Hematopoietic multipotent progenitor cell (in vitro differentiated cells): ENCODE results near the gene MRPL28. TPM values are rescaled to one million over a fixed set of nuclear protein-coding genes. Genes with fewer than 3 reads are reported as not detected.
"Not testable (repeated sequence)": the region's sequence is repeated elsewhere in the genome, so short reads cannot be mapped to it uniquely, and the experiment has no call there.

Experiments used
- DNase-seq, 3 donors: peaks; one replicate each; pipeline ENCODE4 v3.0.0-alpha.2; 2011 to 2015; ENCODE audit warnings: low read depth in 2 of 3, low spot score in 2 of 3
- total RNA-seq: library from RNA; depleted of rRNA; stranded (reverse); fragments of >200 nt; gene quantifications from one replicate; pipeline ENCODE4 v1.2.3, GENCODE V29; 2012

MRPL28 gene
- total RNA-seq, 1 donor = 56.0 TPM

DNA sequence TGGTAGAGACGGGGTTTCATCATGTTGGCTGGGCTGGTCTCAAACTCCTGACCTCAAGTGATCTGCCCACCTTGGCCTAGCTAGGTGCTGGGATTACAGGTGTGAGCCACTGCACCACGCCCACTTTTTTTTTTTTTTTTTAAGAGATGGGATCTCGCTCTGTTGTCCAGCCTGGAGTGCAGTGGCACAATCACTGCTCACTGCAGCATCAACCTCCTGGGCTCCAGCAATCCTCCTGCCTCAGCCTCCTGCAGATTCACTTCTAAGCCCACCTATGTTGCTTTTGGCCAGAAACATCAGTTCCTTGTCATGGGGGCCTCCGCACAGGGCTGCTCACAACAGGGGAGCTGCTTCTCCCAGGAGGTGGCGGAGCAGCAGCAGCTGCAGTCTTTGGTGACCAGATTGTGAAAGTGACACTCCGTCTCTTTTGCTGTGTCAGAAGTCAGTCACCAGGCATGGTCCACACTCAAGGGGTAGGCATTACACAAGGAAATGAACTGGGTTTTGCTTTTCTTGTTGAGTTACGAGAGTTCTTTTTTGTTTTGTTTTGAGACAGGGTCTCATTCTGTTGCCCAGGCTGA lies 22.2 kb upstream of the MRPL28 start:
- DNase-seq = peak in 2 of 3 donors; percentile 46 to 65

DNA sequence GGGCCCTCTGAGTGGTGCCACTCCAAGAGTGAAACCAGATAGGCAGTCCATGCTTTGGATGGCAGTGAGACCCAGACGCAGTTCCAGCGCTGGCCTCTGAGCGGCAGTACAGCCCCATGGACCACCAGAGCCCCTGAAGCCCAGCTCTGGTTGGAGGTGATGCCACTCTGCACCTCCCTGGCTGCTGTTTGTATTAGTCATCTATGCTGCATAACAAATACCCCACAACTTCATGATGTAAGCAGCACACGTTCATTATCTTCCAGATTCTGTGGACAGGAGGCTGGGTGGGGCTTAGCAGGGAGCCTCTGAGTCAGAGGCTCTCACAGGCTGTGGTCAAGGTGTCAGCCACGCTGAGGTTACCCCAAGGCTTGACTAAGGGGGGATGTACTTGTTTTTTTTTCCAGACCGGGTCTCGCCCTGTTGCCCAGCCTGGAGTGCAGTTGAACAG lies 21.6 kb upstream of the MRPL28 start:
- DNase-seq = peak in 2 of 3 donors; percentile 81 to 86

DNA sequence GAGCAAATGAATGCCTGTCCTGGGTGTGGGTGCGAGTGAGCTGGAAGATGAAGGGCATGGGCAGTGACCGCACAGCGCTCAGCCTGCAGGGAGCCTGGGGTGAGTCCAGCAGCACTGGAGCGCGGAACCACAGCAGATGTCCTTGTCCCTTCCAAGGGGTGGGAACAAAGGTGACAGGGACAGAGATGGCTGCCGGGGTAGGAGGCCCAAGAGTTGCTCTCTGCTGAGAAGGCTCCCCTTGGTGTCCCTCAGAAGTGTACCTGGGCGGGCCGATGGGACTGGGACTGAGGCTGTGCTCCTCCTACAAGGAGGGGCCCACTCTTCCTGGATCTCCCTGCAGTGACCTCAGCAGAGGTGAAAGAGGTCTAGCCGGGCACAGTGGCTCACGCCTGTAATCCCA lies 19.0 kb upstream of the MRPL28 start:
- DNase-seq = no peak

DNA sequence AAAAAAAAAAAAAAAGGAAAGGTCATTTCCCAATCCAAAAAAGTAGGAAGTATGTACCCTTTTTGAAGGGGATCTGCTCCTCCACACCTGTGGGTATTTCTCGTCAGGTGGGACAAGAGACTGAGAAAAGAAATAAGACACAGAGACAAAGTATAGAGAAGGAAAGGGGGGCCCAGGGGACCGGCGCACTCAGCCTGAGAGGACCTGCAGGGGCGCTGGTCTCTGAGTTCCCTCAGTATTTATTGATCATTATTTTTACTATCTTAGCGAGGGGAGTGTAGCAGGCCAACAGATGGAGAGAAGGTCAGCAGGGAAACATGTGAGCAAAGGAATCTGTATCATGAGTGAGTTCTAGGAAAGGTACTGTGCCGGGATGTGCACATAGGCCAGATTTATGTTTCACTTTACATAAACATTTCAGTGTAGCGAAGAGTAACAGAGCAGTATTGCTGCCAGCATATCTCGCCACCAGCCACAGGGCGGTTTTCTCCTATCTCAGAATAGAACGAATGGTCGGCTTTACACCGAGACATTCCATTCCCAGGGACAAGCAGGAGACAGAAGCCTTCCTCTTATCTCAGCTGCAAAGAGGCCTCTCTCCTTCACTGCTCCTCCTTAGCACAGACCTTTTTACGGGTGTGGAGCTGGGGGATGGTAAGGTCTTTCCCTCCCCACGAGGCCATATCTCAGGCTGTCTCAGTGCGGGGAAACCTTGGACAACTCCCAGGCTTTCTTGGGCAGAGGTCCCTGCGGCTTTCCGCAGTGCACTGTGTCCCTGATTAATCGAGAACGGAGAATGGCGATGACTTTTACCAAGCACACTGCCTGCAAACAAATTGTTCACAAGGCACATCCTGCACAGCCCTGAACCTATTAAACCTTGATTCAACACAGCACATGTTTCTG lies 17.7 kb upstream of the MRPL28 start:
- not testable (repeated sequence) for DNase-seq

DNA sequence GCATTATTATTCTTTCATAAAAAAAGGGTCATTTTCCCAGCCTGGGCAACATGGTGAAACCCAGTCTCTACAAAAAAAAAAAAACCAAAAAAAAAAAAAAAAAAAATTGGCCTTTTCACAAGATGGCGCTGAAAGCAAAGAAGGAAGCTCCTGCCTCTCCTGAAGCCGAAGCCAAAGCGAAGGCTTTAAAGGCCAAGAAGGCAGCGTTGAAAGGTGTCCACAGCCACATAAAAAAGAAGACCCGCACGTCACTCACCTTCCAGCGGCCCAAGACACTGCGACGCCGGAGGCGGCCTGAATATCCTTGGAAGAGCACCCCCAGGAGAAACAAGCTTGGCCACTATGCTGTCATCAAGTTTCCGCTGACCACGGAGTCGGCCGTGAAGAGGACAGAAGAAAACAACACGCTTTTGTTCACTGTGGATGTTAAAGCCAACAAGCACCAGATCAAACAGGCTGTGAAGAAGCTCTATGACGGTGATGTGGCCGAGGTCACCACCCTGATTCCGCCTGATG lies 16.4 kb upstream of the MRPL28 start:
- DNase-seq = no peak

DNA sequence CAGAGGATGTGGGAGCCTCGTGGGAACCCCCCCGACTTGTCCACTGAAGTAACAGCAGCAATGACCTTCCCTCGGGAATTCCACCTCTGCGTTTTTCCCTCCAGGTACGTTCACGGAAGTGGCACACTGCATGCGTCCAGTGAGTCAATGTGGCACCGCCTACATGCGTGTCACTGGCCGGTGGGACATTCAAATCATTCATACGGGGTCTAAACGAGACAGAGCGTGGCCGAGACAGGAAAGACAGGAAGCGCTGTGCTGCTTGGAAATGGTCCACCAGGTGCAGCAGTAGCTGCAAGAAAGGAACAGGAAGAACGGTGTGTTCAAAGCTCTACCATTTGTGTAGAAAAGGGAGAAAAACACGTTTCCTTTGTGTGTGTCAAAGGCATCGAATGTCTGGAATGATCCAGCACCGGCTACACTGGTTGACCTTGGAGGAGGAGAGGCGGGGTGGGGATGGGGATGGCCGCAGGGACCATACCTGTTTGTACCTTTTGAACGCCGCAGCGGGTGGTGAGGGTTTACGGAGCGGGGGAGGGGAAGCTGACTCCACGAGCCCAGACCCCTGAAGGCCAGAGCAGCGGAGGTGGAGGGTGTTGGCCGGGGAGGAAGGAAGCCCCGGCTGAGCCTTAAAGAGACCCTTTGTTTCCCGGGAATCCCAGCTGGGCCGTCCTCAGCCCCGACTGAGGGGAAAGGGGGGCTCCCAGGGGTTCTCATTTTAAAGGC lies 13.2 kb upstream of the MRPL28 start:
- DNase-seq = peak in 2 of 3 donors; percentile 53 to 59

DNA sequence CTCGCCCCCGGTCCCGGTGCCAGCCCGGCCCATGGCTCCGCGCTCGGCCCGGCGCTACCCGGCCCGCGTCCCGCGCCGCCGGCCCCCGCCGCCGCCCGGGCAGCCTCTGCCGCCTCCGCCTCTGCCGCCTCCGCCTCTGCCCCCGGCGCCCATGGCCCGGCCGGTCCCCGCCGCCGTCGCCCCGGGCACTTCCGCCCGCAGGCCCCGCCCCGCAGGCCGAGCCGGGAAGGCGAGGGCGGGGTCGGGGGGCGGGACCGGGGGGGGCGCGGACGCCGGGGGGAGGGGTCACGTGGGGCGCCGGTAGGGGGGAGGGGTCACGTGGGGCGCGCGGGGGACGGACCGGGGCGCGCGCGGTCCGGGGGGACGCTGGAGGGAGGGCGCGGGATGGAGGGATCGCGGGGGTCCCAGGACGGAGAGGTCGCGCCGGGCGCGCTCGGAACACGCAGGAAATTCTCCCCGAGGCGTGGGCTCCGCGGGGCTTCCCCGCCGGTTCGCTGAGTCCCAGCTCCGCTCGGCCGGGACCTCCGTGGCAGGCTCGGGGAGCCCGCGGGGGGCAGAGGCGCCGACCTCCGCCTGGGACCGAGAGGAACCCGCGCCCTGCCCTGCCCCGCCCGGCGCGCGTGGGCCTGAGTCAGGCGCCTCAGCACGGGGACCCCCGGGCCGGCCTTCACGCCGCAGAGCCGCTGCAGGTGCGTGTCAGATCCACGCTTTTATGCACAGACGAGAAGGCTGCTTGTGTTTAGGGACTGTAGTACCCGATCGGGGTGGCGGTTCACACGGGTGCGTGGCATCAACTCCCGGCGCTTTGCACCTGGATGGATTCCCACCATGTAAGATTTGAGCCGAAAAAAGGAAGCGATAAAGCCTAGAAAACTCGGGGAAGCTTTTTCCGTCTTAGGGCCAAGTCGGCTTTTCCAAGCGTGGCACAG lies 11.7 kb upstream of the MRPL28 start, which contains the start of gene PGAP6:
Gene PGAP6, minus strand, starts transcription at position 190 of the 929 bp plus-strand sequence. Its CDS starts 157 bp downstream, at position 33.
- DNase-seq = peak; percentile 40 to 61 (median 46)

DNA sequence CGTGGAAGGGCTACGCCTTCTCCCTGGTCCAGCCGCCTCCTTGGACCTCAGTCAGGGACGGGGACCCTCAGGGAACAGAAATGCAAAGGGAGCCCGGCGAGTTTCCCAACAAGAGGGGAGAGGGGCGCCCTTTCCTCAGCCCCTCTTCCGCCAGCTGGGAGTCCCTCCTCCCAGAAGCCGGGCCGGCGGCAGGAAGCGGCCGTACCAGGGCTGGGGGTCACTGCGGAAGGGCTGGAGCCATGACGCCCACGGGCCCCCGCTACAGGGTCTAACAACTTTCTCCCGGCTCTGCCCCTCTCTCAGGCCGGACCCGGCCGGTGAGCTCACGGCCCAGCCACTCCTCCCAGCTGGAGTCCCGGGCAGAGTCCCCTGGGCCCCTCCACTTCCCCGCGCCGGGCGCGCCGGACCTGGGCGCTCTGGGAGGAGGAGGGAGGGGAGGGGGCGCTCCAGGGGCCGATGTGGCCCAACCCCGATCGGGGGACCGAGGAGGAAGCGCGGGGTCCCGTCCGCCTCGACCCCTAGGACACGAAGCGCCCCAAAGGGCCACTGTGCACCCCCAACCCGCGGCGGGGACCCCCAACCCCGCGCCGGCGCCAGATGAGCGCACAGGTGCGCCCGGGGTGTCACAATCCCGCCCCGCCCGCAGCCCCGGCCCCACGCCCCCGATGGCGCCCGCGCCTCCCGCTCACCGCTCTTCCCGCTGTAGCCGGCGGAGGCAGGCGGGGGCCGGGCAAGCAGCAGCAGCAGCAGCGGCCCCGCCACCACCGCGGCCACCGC lies 10.9 kb upstream of the MRPL28 start:
- no peak for DNase-seq

DNA sequence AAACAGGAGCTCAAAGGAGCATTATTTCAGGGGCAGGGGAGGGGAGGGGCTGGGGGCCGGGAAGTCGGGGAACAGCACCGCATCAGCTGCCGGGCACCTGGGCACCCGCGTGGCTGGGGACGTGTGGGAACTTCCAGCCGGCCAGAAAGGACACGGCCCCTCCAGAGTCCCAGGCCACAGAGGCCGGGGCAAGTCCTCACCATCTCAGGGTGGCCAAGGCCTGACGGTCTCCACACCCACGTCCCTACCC lies 10.3 kb upstream of the MRPL28 start:
- DNase-seq = no peak

DNA sequence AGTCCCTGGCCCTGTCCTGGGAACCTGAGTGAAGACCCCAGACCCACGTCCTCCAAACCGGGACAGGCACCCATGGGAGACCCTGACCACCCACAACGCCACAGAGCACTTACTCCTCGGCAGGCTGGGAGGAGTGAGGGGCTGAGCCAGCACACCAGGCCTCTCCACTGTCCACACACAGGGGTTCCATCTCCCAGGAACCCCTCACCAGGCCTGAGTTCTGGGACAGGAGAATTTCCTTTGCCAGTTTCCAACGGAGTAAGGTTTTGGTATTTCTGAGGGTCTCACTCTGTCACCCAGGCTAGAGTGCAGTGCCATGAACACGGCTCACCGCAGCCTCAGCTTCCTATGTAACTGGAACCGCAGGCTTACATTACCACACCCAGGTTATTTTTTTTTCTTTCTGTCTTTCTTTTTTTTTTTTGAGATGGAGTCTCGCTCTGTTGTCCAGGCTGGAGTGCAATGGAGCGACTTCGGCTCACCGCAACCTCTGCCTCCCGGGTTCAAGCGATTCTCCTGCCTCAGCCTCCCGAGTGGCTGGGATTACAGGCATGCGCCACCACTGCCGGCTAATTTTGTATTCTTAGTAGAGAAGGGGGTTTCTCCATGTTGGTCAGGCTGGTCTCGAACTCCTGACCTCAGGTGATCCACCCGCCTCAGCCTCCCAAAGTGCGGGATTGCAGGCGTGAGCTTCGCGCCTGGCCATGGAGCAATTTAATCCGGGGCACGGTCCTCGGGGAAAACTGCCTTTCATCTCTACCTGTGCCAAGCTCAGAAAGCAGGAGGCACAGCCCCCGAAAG lies 9.8 kb upstream of the MRPL28 start:
- no peak for DNase-seq

DNA sequence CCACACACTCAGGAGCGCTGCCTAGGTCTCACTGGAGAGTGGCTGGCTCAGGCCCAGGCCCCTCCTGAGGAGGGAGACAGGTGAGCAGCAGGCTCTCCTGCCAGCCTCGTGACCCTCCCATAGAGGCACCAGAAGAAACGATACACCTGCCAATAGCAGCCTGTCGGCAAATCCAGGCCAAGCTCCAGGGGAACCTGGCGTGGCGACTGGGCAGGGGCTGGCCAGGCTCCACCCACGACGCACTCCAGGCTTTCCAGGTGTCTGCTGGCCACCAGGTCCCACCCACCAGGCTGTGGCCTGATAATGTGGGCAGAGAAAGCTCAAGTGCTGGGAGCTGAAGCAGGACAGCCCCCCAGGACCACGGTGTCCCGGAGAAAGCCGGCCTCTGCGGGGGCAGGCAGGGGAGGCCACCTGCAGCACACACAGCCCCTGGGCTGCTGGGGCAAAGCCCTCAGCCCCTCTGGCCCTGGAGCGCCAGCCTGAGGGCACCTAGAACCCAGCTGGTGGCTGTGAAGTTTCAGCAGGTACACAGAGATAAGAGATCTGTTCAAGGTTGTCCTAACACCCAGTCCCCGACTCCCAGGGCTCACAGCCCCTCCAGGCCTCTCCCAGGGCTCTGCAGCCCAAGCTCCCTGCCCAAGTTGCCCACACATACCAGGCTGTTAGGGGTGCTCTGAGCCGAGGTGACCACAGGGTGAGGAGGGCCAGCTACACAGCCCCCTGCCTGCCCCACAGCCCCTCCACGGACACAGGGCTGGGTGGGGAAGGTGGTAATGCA lies 9.0 kb upstream of the MRPL28 start:
- DNase-seq = no peak

DNA sequence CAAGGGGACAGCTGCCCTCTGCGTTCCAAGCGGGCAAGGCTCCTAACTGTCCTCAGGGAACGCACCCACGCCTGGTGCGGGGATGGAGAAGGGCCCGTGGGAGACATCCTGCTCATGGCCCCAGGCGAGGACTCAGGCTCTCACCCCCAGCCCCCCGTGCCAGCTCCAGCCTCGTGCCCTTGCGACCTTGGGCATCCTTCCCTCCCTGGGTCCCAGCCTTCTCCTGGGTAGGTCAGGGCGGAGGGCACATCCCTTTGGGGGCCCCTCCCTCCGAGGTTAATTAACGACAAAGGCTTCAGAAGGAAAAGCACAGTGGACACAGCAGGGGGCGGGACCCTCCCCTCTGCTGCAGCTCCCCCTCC lies 8.5 kb upstream of the MRPL28 start:
- no peak for DNase-seq

DNA sequence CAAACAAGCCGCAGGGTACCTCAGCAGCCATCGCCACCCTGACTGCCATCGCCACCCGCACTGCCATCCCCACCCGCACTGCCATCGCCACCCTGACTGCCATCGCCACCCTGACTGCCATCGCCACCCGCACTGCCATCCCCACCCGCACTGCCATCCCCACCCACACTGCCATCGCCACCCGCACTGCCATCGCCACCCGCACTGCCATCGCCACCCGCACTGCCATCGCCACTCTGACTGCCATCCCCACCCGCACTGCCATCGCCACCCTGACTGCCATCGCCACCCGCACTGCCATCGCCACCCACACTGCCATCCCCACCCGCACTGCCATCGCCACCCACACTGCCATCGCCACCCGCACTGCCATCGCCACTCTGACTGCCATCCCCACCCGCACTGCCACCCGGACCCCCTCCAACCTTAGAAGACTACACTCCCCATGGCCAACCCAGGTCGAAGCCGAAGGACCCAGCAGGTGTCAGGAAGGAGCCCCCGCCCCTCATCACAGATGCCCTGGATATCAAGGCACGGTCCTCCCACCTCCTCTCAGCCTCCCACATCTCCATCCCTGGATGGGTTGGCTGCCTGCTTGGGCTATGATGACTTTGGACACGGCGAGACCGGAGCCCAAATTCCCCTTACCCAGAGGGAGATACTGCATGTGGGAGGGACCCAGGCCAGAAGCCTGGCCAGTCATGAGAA lies 7.9 kb upstream of the MRPL28 start:
- DNase-seq = not testable (repeated sequence)

DNA sequence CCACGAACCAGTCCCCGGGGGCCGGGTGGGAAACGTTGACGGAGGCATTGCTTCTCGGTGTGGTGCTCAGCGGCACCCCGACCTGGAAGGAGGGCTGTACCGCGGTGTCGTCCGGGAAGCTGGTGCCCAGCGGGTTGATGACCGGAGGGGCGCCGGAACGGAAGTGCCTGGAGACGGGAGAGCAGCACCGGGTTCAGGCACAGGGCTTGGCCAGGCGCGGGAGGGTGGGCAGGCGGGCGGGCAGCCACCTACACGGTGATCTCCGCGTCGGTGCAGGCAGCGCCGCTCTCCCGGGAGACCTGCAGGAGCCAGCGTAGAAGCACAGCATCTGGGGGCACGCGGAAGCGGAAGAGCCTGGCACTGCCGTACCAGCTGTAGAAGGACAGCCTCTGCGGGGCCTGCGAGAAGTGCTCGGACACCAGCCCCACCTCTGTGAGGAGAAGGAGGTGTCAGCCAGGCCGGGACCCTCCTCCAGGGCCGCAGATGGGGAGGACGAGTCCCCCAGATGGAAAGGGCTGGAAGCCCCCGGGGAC lies 7.1 kb upstream of the MRPL28 start:
- DNase-seq = no peak

DNA sequence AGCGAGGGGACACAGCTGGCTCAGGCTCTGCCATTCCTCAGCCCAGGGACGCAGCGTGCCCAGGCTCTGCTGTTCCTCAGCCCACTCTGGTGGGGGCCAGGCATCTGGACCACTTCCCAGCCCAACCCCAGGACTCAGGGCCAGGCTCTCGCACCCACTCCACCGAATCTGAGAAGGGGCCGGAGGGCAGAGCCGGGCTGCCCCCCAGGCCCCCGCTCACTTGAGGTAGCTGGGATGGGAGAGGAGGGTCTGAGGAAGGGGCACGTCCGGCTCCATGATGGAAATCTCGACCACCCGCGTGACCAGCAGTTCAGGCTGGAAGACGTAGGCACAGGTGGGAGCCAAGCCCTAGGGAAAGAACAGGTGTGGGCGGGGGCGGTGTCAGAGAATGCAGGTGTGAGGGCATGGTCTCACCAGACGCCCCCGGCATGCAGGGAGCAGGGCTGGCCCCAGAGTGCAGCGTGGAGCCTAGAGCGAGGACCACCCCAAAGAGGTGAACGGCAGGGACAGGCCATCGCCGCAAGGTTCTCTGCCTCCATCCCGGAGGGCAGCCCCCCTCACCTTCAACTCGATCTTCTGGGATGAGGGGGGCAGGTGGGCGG lies 6.6 kb upstream of the MRPL28 start:
- DNase-seq = no peak

DNA sequence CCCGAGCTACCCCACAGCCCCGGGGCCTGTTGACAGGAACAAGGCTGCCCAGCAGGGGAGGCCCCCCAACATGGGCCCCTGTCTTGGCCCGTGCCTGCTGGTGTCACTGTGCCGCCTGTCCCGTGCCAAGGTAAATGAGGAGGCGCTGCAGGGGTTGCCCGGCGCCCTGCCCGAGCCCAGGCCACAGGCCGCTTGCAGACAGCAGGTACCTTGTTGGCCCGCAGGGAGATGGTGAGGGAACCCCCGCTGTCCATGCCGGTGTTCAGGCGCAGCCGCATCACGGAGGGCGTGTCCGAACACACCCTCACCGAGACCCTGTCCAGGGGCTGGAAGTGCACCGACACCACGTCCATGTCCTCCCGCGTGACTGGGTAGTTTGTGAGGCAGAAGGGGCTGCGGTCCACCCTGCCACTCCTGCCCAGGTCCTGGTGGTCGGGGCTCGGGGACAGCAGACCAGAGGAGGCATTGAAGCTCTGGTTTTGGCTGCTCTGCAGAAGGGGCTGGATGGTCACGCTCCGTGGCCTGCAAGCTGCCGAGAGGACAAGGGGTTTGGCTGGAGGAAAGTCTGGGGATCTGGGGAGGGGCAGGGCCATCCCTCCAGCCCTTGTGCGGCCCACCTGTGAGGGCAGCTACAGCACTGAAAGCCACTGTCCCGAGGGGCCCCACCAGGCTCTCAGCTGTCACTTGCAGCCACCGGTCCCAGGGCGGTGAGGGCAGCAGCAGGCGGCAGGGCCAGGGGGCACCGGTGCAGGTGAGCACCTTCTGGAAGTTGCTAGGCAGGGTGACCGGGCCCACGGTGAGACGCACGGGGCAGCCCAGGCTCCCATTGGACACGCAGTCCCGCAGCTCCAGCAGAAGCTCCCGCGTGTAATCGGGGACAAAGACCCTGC lies 5.8 kb upstream of the MRPL28 start:
- DNase-seq = no peak
